G401 (cell line): Measurements from ENCODE around the gene CDHR3. TPM values are rescaled to one million over a fixed set of nuclear protein-coding genes. Genes with fewer than 3 reads are reported as not detected.
A peak's percentile ranks its signal among the peaks of the same experiment; 100 is the strongest.

Experiments used
- DNase-seq: peaks from one replicate; pipeline ENCODE4 v3.0.0-alpha.2; 2015; ENCODE audit warnings: low spot score
- in situ Hi-C: cut with HindIII; loops from 2 replicates; pipeline ENCODE4 v1.10.0; 2016; ENCODE audit warnings: low sequenced_read_pairs, mixed read lengths
- total RNA-seq: library from RNA; depleted of rRNA; stranded (reverse); fragments of >200 nt; shearing (Covaris generic); gene quantifications from 2 replicates; pipeline ENCODE4 v1.2.3, GENCODE V29; 2014

Gene CDHR3
- total RNA-seq, 1 experiment from 2014 or later: 1.8 TPM

- DNase-seq: no peak
- in situ Hi-C loops: no loop called here
Measured at GRCh38 chr7:106057962-106058927, 95.2 kb downstream of the CDHR3 start.

GRCh38 chr7:106058928-106059324 lies 95.9 kb downstream of the CDHR3 start:
- DNase-seq: no peak
- in situ Hi-C loops: no loop called here

GRCh38 chr7:106059556-106059955 lies 96.5 kb downstream of the CDHR3 start:
- in situ Hi-C loops: no loop called here

GRCh38 chr7:106060394-106060920 lies 97.4 kb downstream of the CDHR3 start:
- in situ Hi-C loops: no loop called here
- DNase-seq: no peak

More at GRCh38 chr7:106059556-106059955, 96.5 kb downstream of the CDHR3 start:
- DNase-seq: no peak

- in situ Hi-C loops: no loop called here
- DNase-seq: no peak
Measured at GRCh38 chr7:106061301-106061979, 98.4 kb downstream of the CDHR3 start.

GRCh38 chr7:106062006-106062405 lies 98.9 kb downstream of the CDHR3 start:
- in situ Hi-C loops: no loop called here
- DNase-seq: no peak

GRCh38 chr7:106062521-106062931 lies 99.5 kb downstream of the CDHR3 start:
- DNase-seq: no peak
- in situ Hi-C loops: no loop called here

- DNase-seq: no peak
- in situ Hi-C loops: no loop called here
Measured at GRCh38 chr7:106063024-106063423, 100.0 kb downstream of the CDHR3 start.

- in situ Hi-C loops: no loop called here
- DNase-seq: no peak
Measured at GRCh38 chr7:106063692-106064091, 100.6 kb downstream of the CDHR3 start.

- DNase-seq: no peak
Measured at GRCh38 chr7:106064316-106064715, 101.3 kb downstream of the CDHR3 start.

GRCh38 chr7:106064771-106065574 lies 101.9 kb downstream of the CDHR3 start:
- in situ Hi-C loops: no loop called here
- DNase-seq: peak; percentile 87

More at GRCh38 chr7:106064316-106064715, 101.3 kb downstream of the CDHR3 start:
- in situ Hi-C loops: no loop called here

- in situ Hi-C loops: no loop called here
- DNase-seq: no peak
Measured at GRCh38 chr7:106065575-106066500, 102.8 kb downstream of the CDHR3 start.

- in situ Hi-C loops: no loop called here
Measured at GRCh38 chr7:106067678-106068077, 104.6 kb downstream of the CDHR3 start.

GRCh38 chr7:106068538-106068961 lies 105.5 kb downstream of the CDHR3 start:
- in situ Hi-C loops: no loop called here

More at GRCh38 chr7:106067678-106068077, 104.6 kb downstream of the CDHR3 start:
- DNase-seq: no peak

GRCh38 chr7:106068986-106069385 lies 105.9 kb downstream of the CDHR3 start:
- in situ Hi-C loops: no loop called here
- DNase-seq: peak; percentile 94

More at GRCh38 chr7:106068538-106068961, 105.5 kb downstream of the CDHR3 start:
- no peak for DNase-seq

GRCh38 chr7:106069471-106070200 lies 106.6 kb downstream of the CDHR3 start:
- DNase-seq: no peak
- in situ Hi-C loops: no loop called here

GRCh38 chr7:106070201-106070551 lies 107.1 kb downstream of the CDHR3 start:
- in situ Hi-C loops: no loop called here
- peak; percentile 81 for DNase-seq
